Endometrial microvascular endothelial cells (primary cell): Measurements from ENCODE around the gene SLC6A18. TPM values are rescaled to one million over a fixed set of nuclear protein-coding genes. Genes with fewer than 3 reads are reported as not detected.
"Not testable (repeated sequence)": the region's sequence is repeated elsewhere in the genome, so short reads cannot be mapped to it uniquely, and the experiment has no call there.

Experiments used
- in situ Hi-C: cut with HindIII; loops from 2 replicates; pipeline ENCODE4 v1.10.0; 2017; ENCODE audit warnings: low sequenced_read_pairs, low pct_unique_long_range_greater_than_20kb; ENCODE audit errors: inconsistent ontology term
- total RNA-seq: library from RNA; depleted of rRNA; stranded (reverse); fragments of >200 nt; gene quantifications from one replicate; pipeline ENCODE4 v1.2.3, GENCODE V29; 2015; ENCODE audit errors: inconsistent ontology term

SLC6A18 gene
- total RNA-seq, 1 donor from 2014 or later: not detected

- in situ Hi-C loops: no loop called here
Observed at GRCh38 chr5:1223278-1223670, 1.9 kb upstream of the SLC6A18 start.

GRCh38 chr5:1224631-1225030 is 550 bp upstream of the SLC6A18 start:
- in situ Hi-C loops: no loop called here

- in situ Hi-C loops: no loop called here
Observed at GRCh38 chr5:1226231-1226630, 1.1 kb downstream of the SLC6A18 start.

- in situ Hi-C loops: no loop called here
Observed at GRCh38 chr5:1226839-1227581, 1.8 kb downstream of the SLC6A18 start.

GRCh38 chr5:1227667-1228066 is 2.5 kb downstream of the SLC6A18 start:
- in situ Hi-C loops: no loop called here

- in situ Hi-C loops: no loop called here
Observed at GRCh38 chr5:1228120-1228519, 2.9 kb downstream of the SLC6A18 start.

GRCh38 chr5:1229023-1229422 is 3.8 kb downstream of the SLC6A18 start:
- in situ Hi-C loops: not testable (repeated sequence)

- in situ Hi-C loops: no loop called here
Observed at GRCh38 chr5:1229822-1230221, 4.6 kb downstream of the SLC6A18 start.

DNA sequence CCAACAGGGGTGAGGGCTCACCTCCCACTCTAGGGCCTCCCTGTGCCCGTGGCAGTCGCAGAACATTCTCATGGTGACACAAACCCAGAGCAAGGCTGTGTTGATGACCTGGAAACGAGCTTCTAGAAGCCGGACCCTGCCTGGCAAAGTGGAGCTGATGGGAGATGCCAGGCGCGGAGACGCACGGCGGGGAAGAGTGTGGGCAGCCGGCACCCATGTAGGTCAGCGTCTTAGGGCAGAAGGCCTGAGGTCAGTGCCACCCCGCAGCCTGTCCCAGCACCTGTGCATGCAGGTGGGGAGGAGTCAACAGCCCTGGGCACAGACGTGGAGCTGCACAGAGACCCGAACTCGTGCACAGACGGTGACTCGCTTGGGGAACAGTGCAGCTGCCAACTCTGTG is 5.4 kb downstream of the SLC6A18 start:
- in situ Hi-C loops: no loop called here

DNA sequence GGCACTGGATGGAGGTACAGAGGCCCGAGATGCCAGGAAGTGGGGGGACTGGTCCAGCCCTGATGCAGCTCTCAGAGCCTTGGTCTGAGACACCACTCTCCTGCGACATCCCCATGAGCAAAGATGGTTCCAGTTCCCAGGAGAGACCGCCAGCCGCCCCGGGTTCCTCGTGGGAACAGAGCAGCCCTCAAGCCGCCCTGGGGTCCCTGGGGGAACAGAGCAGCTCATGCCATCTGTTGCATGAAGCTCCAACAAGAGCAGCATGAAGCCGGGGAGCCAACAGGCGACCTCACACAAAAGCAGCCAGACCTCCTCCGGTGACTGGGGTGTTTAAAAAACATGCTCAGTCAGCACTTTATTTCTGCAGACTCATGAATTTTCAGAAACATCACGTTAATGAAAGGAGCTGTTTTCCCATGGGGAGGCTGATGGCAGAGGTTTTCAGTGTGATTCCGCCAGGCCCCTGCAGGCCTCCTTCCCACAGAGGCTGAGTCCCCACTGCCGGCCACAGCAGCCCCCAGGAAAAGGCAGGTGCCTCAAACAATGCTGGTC is 6.2 kb downstream of the SLC6A18 start:
- in situ Hi-C loops: no loop called here

GRCh38 chr5:1232780-1233179 is 7.6 kb downstream of the SLC6A18 start:
- in situ Hi-C loops: no loop called here

DNA sequence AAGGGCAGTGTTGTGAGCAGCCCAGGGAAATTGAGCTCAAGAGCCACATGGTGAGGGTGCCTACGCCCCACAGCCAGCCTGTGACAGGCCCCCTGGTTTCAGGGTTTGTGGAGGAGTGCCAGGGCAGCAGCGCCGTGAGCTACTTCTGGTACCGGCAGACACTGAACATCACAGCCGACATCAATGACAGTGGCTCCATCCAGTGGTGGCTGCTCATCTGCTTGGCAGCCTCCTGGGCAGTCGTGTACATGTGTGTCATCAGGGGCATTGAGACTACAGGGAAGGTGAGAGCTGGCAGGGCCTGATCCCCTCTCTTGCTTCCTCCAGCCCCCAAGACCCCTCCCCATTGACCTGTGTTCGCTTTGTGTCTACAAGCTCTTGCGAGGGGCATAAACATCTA is 10.2 kb downstream of the SLC6A18 start:
- in situ Hi-C loops: no loop called here

DNA sequence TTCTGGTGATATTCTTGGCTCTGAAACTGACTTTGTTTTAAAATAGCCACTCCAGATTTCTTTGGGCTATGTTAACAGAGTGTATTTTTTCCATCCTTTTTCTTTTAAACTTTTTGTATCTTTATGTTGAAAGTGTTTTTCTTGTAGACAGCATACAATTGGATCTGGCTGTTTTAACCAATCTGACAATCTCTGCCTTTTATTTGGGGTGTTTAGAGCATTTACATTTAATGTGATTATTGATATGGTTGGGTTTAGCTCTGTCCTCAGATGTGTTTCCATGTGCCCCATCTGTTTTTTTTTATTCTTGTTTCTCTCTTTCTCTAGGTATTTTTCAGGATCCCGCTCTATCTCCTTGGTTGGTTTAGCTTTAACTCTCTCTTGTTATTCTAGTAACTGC is 10.7 kb downstream of the SLC6A18 start:
- in situ Hi-C loops: no loop called here

GRCh38 chr5:1239505-1240251 is 14.5 kb downstream of the SLC6A18 start:
- in situ Hi-C loops: no loop called here

DNA sequence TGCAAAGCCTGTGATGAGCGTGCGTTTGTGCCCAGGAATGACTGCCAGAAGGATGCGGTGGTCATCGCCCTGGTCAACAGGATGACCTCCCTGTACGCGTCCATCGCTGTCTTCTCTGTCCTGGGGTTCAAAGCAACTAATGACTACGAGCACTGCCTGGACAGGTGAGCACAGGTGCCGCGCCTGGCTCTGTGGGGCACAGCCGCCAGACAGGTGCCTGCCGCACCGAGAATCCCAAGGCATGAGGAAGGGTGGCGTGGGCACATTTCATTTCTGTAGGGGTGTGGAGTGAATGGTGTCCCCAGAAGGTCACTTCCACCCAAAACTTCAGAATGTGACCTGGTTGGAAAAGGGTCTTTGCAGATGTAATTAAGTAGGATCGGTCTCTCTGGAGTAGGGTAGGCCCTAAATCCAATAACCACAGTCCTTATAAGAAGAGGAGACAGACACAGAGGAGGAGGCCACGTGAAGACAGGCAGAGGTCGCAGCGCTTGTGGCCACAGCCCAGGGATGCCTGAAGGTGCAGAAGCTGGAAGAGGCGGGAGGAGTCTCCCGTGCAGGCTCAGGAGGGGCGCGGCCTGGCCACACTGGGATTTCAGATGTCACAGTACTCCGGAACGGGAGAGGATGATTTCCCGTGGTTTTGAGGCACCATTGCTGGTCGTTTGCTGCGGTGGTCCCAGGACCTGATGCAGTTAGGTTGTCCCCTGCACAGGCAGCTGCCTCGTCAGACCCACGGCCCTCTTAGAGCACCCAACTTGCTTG is 15.5 kb downstream of the SLC6A18 start:
- in situ Hi-C loops: no loop called here

- in situ Hi-C loops: no loop called here
Observed at GRCh38 chr5:1241509-1242080, 16.4 kb downstream of the SLC6A18 start.

DNA sequence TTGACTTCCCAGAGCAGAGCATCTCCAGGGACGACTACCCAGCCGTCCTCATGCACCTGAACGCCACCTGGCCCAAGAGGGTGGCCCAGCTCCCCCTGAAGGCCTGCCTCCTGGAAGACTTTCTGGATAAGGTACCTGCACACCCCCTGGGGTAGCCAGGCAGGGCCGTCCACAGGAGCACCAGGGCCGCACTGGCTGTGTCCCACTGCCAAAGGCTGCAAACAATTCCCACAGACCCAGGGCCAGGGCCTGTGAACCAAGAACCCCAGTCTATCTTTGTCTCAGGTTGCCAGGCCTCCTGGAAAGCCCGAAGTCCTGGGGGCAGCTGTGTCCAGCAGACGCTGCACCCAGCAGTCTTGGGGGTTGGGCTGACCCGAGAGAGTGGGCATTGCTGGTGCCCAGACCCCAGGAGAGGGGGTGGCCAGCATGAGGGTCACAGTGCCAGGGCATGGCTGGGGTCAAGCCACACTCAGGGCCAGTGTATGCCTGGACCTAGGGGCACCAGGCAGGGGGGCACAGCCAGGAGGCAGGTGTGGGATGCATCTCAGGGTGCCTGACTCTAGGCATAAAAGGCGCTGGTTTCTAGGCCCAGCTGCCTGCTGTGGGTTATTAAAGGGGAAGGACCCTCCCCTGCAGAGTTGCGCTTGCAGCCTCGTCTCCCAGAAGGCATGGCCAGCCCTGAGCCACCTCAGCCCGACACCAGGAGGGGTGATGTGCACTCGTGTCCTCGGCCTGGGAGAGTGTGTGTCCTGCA is 17.7 kb downstream of the SLC6A18 start:
- in situ Hi-C loops: no loop called here

DNA sequence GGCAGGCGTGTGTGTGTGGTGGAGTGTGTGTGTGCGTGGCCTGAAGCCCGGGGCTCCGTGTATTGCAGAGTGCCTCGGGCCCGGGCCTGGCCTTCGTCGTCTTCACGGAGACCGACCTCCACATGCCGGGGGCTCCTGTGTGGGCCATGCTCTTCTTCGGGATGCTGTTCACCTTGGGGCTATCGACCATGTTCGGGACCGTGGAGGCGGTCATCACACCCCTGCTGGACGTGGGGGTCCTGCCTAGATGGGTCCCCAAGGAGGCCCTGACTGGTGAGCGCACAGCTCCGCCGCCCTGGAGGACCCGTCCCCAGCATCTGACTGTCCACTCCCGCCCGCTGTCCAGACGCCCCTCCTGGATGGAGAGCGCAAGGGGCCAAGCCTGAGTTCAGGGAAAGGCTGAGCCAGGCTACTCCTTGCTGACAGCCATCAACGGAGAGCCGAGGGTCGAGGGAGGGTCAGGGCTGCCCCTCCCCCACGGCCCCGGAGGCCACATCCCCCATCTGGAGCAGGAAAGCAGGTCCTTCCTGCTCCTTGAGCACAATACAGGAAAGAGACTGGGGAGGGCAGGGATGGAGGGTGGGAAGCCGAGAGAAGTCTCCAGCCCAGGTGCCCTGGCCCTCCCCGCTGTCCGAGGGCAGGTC is 18.4 kb downstream of the SLC6A18 start:
- in situ Hi-C loops: no loop called here
